Uterus (tissue), 4 donors: ENCODE results near the gene CFAP61. TPM values are rescaled to one million over a fixed set of nuclear protein-coding genes. Genes with fewer than 3 reads are reported as not detected.

Source experiments
- DNase-seq, 2 donors: peaks; one replicate each; pipeline ENCODE4 v3.0.0-alpha.2; 2019 to 2020
- H3K27ac ChIP-seq, 2 donors: fragments of 200-600 bp; sonication (generic); 1 replicate in 1 of 2; 2 replicates in 1 of 2; pipeline ENCODE4 v1.5.1; 2016 to 2018
- H3K27me3 ChIP-seq, 2 donors: fragments of 200-600 bp; sonication (generic); one replicate each; pipeline ENCODE4 v1.5.1; 2018 to 2019; ENCODE audit warnings: control low read depth in 1 of 2
- H3K36me3 ChIP-seq, 2 donors: fragments of 200-600 bp; sonication (generic); one replicate each; pipeline ENCODE4 v1.5.1; 2019; ENCODE audit warnings: control low read depth in 1 of 2
- H3K4me1 ChIP-seq, 2 donors: fragments of 200-600 bp; sonication (generic); one replicate each; pipeline ENCODE4 v1.5.1; 2018 to 2019; ENCODE audit warnings: control low read depth in 1 of 2
- H3K4me3 ChIP-seq, 2 donors: fragments of 200-600 bp; sonication (generic); 1 replicate in 1 of 2; 2 replicates in 1 of 2; pipeline ENCODE4 v1.5.1; 2018 to 2019; ENCODE audit warnings: mild to moderate bottlenecking in 1 of 2
- H3K9me3 ChIP-seq, 2 donors: fragments of 200-600 bp; sonication (generic); one replicate each; pipeline ENCODE4 v1.5.1; 2019; ENCODE audit warnings: control low read depth in 1 of 2
- CTCF ChIP-seq, 4 experiments: fragments of 200-600 bp in 2 of 4; fragments of 450-650 bp in 2 of 4; sonication (generic) in 2 of 4; IDR thresholded peaks; one replicate each; pipeline ENCODE4 v1.5.1; 2016 to 2019; ENCODE audit warnings: antibody characterized with exemption in 4 of 4, mild to moderate bottlenecking in 2 of 4, moderate library complexity in 1 of 4
- POLR2A ChIP-seq, 2 donors: fragments of 450-650 bp; IDR thresholded peaks; one replicate each; pipeline ENCODE4 v1.6.1; 2016; ENCODE audit warnings: antibody characterized with exemption in 2 of 2, mild to moderate bottlenecking in 1 of 2, moderate library complexity in 1 of 2
- intact Hi-C: fragments of 100-400 bp; cut with DNase I; formaldehyde crosslinking; loops from one replicate; pipeline ENCODE4 v1.15.1; 2023; ENCODE audit warnings: low total_unique reads
- small RNA-seq: library from RNA; depleted of rRNA; stranded (forward); fragments of <200 nt; gene quantifications from one replicate; pipeline ENCODE3, GENCODE V24; 2016
- total RNA-seq, 4 donors: library from RNA; depleted of rRNA in 3 of 4; stranded (reverse); fragments of >200 nt in 3 of 4; gene quantifications; one replicate each; pipeline versions ENCODE4 v1.1.0 to v1.2.4, GENCODE V29; 2014 to 2023
- donor health status: DM: yes; HTN: yes; CAD: no.

The CFAP61 gene
- total RNA-seq, 4 donors from 2014 or later: 3.0 to 8.2 (median 7.5) TPM; not detected in 1

- DNase-seq: no peak
- Histone ChIP-seq H3K27me3 (no peaks in the 10 kb centered on the region), H3K36me3 (no peaks in the 10 kb centered on the region), H3K9me3 (no peaks in the 10 kb centered on the region), H3K27ac (no peak overlapping the region), H3K4me1 (no peaks in the 10 kb centered on the region), H3K4me3 (no peak overlapping the region)
- intact Hi-C loops: no loop called here
- TF ChIP-seq CTCF (IDR thresholded peaks at IDR 0.05) (no peak), POLR2A (IDR thresholded peaks at IDR 0.05) (no peak)
Measured at GRCh38 chr20:20405623-20406022, 353.3 kb downstream of the CFAP61 start.

GRCh38 chr20:20406306-20406705 is 354.0 kb downstream of the CFAP61 start:
- no peaks in the 10 kb centered on the region for H3K36me3 ChIP-seq
- intact Hi-C loops: no loop called here
- no peaks in the 10 kb centered on the region for H3K4me1 ChIP-seq
- no peaks in the 10 kb centered on the region for H3K27me3 ChIP-seq
- H3K9me3 ChIP-seq: no peaks in the 10 kb centered on the region
- no peak for DNase-seq
- no peak overlapping the region for H3K4me3 ChIP-seq
- TF ChIP-seq CTCF (IDR thresholded peaks at IDR 0.05) (no peak), POLR2A (IDR thresholded peaks at IDR 0.05) (no peak)
- H3K27ac ChIP-seq: no peak overlapping the region

DNA sequence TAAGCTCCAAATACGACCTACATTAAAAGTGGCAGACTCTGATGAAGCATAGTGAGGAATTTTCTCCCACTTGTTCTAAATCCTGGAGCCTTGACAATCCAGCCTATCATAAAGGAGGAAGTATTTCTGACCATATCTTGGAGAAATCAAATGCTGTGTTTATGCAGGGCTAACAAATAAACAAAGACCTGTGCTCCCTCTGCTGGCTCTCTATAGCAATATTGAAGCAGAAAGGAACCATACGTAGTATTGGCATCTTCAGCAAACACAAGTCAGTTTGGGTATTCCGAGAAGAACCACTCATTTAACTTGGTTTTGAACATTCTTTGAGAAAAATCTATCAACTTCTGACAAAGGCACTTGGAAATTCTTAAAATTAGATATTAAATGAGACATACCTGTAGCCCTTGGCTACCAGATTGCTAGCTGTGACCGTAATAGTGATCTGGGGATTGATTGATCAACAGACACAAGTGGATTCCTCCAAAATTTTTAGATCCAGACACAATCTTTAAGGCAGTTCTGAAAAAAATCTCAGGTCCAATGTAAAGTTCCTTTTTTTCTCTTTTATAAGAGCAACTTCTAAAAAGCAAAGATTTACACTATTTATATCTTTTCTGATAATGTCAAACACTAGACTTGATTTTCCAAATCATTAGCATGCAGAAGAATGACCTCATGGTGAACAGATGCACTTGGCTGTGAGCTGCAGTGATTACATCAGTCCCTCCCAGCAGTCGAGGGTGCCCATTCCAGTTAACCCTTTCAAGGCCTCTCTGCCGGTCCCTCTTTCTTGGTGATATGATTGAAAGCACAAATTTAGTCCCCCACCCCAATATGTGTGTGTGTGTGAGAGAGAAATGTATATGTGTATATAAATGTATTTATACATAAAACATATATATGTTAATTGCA is 355.8 kb downstream of the CFAP61 start:
- no peaks in the 10 kb centered on the region for H3K4me1 ChIP-seq
- TF ChIP-seq CTCF (IDR thresholded peaks at IDR 0.05) (no peak), POLR2A (IDR thresholded peaks at IDR 0.05) (no peak)
- intact Hi-C loops: no loop called here
- no peaks in the 10 kb centered on the region for H3K36me3 ChIP-seq
- H3K27me3 ChIP-seq: no peaks in the 10 kb centered on the region
- no peak for DNase-seq
- no peaks in the 10 kb centered on the region for H3K9me3 ChIP-seq
- H3K4me3 ChIP-seq: no peak overlapping the region
- H3K27ac ChIP-seq: no peak overlapping the region

DNA sequence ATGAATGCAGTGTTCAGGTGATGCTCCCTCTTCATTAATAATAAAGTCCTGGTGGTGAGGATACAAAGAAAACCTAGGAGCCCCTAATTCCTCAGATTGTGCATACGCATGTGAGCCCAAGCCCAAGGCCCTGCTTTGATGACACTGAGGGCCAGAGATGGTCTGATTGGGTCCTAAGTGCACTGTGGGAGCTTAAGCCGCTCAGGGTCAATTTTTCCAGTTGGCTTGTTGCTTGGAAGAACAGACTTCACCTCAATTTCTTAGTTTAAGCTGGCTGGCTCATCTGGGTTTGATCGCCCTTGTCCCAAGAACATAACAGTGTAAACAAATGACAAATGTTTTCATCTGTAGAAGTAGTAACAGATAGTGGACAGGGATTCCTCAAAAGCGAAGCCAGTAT is 357.0 kb downstream of the CFAP61 start:
- no peaks in the 10 kb centered on the region for H3K36me3 ChIP-seq
- DNase-seq: no peak
- H3K4me1 ChIP-seq: no peaks in the 10 kb centered on the region
- no peaks in the 10 kb centered on the region for H3K27me3 ChIP-seq
- H3K9me3 ChIP-seq: no peaks in the 10 kb centered on the region
- no peak overlapping the region for H3K4me3 ChIP-seq
- TF ChIP-seq POLR2A (IDR thresholded peaks at IDR 0.05): no peak
- no peak for TF ChIP-seq CTCF (IDR thresholded peaks at IDR 0.05)
- intact Hi-C loops: no loop called here
- no peak overlapping the region for H3K27ac ChIP-seq

Small RNA genes within 50 kb of the gene (small RNA-seq; reads per million reads assigned to genes)
- not detected for gene RN7SL690P

Other genes with a start within 250 kb of the CFAP61 start
- gene NAA20, start 35.2 kb upstream of the CFAP61 start, total RNA-seq: 10 to 100 TPM; 24.7 to 55.7 (median 35.2) TPM
- 10 to 100 TPM; 21.8 to 58.4 (median 38.4) TPM for gene CRNKL1, start 66 bp upstream of the CFAP61 start, total RNA-seq